ENCODE results near the gene ERC2.
"Not testable (repeated sequence)": the region's sequence is repeated elsewhere in the genome, so short reads cannot be mapped to it uniquely, and the experiment has no call there.

Gene ERC2

GRCh38 chr3:55863028-55863427 lies 605.2 kb downstream of the ERC2 start:
- no peak for DNase-seq

DNA sequence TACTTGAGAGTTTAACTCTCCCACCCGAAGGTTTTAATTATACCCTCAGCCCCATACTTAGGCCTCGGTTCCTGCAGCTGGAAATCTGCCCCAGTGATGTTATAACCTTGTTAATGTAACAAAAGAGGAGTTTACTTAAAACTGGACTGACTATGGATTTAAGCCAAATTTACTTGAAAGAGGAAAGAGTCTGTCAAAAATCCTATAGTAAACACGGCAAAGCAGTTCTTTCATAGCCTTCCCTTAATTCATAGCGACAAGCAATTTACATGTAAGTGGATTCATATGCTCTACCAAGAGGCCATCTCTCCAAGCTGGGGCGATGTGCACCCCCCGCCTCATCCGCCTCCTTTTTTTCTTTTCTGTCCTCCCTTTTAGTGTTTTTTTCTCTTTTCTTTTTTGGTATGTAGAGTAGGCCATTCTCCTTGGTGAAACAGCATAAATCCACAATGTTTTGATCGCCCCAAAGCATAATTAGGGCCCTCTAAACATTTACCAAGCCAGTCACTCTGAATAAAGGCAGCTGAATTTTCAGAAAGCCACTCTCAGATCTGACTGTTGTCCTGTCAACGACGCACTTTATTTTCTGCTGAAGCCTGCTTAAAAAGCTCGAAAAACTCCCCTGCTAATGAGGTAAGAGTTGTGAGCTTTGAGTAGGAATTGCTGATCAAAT lies 608.1 kb downstream of the ERC2 start:
- DNase-seq: no peak

GRCh38 chr3:55859305-55859704 lies 609.0 kb downstream of the ERC2 start:
- DNase-seq: no peak

- DNase-seq: no peak
Measured at GRCh38 chr3:55858727-55859126, 609.5 kb downstream of the ERC2 start.

GRCh38 chr3:55858302-55858701 lies 610.0 kb downstream of the ERC2 start:
- no peak for DNase-seq

DNA sequence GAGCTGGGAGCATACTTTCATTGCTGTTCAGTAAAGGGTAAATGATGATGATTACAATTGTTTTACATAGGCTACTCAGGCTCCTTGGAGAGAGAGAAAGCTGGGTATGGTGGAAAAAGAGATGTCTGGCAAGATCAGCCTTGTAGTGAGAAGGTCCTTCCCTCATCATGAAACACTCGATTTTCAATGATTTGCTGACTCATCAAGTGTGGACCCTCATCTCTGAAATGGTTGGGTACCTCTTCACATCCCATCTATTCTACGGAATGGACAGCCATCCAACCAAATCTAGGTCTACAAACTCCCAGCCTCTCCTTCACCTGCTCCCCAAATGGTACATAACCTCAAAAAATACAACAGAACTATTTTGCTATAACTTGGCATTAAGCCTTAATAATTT lies 610.6 kb downstream of the ERC2 start:
- no peak for DNase-seq

GRCh38 chr3:55855311-55855710 lies 613.0 kb downstream of the ERC2 start:
- no peak for DNase-seq

- no peak for DNase-seq
Measured at GRCh38 chr3:55854494-55854893, 613.8 kb downstream of the ERC2 start.

DNA sequence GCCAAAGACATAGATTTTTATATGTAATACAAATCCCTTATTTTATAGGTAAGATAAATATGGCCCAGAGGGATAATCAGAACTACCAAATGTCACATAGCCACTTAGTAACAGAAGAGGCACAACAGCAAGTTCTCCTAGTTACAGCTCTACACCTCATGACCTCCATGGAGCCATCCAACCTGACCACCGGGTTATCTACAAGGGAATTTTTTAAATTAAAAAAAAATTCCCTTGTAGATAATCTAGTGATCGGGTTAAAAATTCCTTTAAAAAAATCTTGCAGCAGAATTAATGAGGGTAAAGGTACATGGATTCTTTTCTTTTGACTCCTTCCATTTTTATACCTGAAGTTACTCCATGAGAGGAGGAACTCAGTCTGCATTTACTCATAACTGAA lies 615.9 kb downstream of the ERC2 start:
- DNase-seq: no peak

- no peak for DNase-seq
Measured at GRCh38 chr3:55842204-55842603, 626.1 kb downstream of the ERC2 start.

- not testable (repeated sequence) for DNase-seq
Measured at GRCh38 chr3:55831876-55832275, 636.4 kb downstream of the ERC2 start.

- no peak for DNase-seq
Measured at GRCh38 chr3:55828712-55829111, 639.6 kb downstream of the ERC2 start.

DNA sequence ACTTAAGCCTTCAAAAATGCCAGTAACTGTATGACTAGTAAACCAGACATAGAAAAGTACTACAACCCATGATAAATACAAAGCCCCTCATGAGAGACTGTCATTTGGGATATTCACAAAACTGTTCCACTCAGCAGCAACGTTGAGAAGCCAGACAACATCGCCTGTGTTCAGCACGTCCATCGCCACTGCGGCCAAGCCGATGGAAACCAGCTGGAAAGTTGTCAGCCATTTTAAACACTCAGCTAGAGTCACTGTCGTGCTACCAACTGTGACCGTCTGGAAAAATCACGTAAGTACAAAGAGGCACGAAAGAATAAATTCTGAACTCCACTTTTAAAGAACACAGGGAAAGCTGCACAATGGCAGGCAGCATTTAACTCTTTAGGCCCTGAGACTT lies 640.5 kb downstream of the ERC2 start:
- no peak for DNase-seq

GRCh38 chr3:55826731-55827496 lies 641.4 kb downstream of the ERC2 start:
- DNase-seq: no peak

DNA sequence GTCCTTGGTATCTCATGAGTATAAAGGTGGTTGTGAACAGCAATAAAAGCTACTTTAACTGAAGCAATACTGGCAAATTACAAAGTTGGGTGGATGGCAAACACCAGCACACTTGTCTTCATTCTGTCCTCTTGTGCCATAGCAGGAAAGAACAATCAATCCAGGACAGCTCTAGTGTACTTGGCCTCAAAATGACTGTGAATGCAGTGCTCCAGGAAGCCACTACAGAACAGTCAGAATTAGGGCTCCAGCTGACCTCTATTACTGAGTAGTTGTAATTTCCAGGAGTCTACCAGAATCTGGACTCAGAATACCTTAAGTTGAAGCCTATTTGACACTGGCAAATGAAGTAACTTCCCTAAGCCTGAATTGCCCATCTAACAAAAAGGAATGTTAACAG lies 642.2 kb downstream of the ERC2 start:
- no peak for DNase-seq

DNA sequence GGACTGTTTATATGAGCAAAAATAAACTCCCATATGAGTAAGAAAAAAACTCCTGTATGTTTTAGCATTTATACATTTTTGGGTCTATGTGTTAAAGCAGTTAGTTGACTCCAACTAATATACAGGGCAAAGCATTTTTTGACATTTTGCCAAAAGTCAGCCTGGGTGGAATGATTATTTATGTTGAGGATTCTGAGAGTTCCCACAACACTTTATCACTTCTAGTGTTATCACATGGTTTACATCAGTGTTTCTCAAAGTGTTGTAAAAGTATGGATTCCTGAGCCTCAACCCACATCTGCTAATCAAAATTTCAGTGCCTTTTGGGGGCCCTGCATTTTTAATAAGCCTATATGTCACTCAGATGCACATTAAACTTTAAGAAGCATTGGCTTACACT lies 643.9 kb downstream of the ERC2 start:
- no peak for DNase-seq

DNA sequence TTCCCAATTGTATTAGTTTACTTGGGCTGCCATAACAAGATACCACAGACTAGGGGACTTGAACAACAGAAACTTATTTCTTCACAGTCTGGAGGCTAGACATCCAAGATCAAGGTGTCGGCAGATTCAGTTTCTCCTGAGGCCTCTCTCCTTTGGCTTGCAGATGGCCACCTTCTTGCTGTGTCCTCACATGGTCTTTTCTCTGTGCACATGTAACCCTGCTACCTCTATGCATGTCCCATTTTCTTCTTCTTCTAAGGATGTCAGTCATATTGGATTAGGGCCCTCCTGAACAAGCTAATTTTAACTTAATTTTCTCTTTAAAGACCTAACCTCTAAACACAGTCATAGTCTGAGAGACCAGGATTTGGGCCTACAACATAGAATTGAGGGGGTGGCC lies 644.4 kb downstream of the ERC2 start:
- no peak for DNase-seq

- DNase-seq: no peak
Measured at GRCh38 chr3:55823001-55823400, 645.3 kb downstream of the ERC2 start.

DNA sequence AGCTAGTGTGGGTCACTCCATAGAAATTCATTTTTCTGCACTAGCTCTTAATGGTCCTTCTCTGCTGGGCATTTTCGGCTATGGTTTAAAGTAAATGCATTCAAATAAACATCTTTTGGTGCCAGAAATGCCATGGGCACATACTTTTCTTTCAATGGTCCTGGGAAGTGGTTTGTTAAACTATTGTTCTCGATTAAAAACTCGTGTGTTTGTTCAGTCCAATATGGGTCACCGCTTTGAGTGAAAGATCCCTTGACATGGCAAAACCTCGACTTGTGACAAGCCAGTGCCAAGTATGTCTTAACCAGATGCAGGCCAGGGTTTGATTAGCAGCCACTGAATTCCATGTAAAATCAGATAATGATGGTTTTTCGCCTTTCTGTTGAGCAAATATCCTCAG lies 649.3 kb downstream of the ERC2 start:
- no peak for DNase-seq

DNA sequence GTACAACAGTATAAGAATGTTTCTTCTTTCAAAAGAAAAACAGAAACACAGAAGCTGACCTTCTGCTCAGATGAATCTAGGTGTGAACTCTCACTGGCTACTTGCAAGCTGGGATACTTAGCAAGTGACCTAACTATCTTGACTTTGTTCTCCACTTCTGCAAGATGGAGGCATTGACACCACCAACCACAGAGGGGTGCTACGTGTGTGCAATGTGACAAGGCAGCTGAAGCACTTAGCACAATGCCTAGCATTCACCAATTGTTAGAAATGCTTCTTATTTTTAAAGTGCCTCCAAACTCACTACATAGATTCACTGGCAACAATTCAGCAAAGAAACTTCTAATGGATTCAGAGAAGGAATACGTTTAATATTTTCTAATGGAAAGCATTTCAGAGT lies 649.8 kb downstream of the ERC2 start:
- DNase-seq: no peak

GRCh38 chr3:55816794-55817576 lies 651.3 kb downstream of the ERC2 start:
- no peak for DNase-seq

- DNase-seq: no peak
Measured at GRCh38 chr3:55815262-55815661, 653.0 kb downstream of the ERC2 start.

DNA sequence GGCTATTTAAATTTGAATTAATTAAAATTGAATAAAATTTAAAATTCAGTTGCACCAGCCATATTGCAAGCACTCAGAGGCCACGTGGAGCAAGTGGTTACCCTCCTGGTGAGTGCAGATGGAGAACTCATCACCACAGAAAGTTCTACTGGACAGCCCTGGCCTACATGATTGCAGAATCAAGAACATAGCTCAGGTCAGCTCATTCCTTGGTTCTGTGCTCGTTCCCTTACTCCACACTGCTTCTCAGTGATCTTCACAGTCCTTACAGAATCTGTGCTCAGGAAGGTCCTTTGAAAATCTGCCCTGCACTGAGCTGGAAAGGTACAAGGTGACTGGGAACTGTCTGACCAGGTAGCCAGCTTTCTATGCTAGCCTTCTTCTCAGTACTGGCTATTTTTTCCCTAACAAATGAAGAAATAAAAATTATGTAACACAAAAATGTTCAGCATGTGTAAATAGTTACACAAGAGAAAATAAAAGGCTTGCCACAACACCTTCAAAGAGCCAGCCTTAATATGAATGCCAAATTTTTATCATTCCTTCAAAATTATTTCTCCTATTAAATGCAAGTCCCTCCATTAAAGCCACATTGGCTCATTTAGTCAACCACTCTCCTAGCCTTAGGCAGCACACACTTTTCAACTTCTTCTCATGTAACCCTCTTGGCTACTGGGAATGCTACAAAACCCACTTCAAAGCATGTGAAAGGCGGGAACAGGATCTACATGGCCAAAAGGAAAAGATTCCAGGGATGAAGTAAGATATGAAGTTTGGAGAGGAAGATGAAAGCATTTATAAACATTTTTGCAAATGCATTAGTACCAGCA lies 654.8 kb downstream of the ERC2 start:
- DNase-seq: no peak
